B cell (primary cell): ENCODE measurements around the gene TRPC6. TPM values are rescaled to one million over a fixed set of nuclear protein-coding genes. Genes with fewer than 3 reads are reported as not detected.

Source experiments
- ATAC-seq: fragments of 200-7000 bp; cut with Tn5 transposase; one replicate; pipeline ENCODE4 v1.10.0; 2021; ENCODE audit warnings: low read depth, mild to moderate bottlenecking, moderate number of reproducible peaks, moderate library complexity
- CTCF ChIA-PET: fragments of 350-600 bp; sonication (Branson Sonifier 250); formaldehyde crosslinking; loops from one replicate; lab custom pipeline; 2021; ENCODE audit warnings: antibody characterized with exemption, inconsistent platforms; lab: Charles Lee
- POLR2A ChIA-PET: fragments of 350-600 bp; sonication (Branson Sonifier 250); formaldehyde crosslinking; loops from one replicate; lab custom pipeline; 2021; ENCODE audit warnings: antibody characterized with exemption; lab: Charles Lee
- DNase-seq: peaks from one replicate; pipeline ENCODE4 v3.0.0; 2013
- H2AFZ ChIP-seq: 2 replicates; pipeline ENCODE4 v1.6.1; 2012; ENCODE audit warnings: mild to moderate bottlenecking, low read depth, low read length; ENCODE audit not compliant: insufficient read depth, poor library complexity, severe bottlenecking
- H3K27ac ChIP-seq, 2 donors: 1 replicate in 1 of 2; 2 replicates in 1 of 2; pipeline ENCODE4 v1.5.1; 2012 to 2013; ENCODE audit warnings: low read length in 2 of 2, mild to moderate bottlenecking in 2 of 2, moderate library complexity in 1 of 2
- H3K27me3 ChIP-seq, 4 experiments: fragments of 200-600 bp in 1 of 4; sonication (generic) in 1 of 4; replicated peaks in 1 of 4; 1 replicate in 2 of 4; 2 replicates in 2 of 4; pipeline versions ENCODE4 v1.6.1 to v1.7.0; 2013 to 2016; ENCODE audit warnings: low read length in 3 of 4, mild to moderate bottlenecking in 2 of 4, mixed read lengths in 1 of 4, moderate library complexity in 1 of 4; ENCODE audit not compliant: insufficient read depth in 4 of 4, control insufficient read depth in 3 of 4; ENCODE audit errors: control extremely low read depth in 1 of 4
- H3K36me3 ChIP-seq, 2 experiments: replicated peaks in 1 of 2; 1 replicate in 1 of 2; 2 replicates in 1 of 2; pipeline versions ENCODE4 v1.6.1 to v1.7.1; 2013; ENCODE audit warnings: low read length in 1 of 2; ENCODE audit not compliant: insufficient read depth in 2 of 2, control insufficient read depth in 1 of 2; ENCODE audit errors: control extremely low read depth in 1 of 2, extremely low read depth in 1 of 2
- H3K4me1 ChIP-seq, 2 donors: fragments of 200-600 bp in 1 of 2; sonication (generic) in 1 of 2; 1 replicate in 1 of 2; 2 replicates in 1 of 2; pipeline versions ENCODE4 v1.5.1 to v1.6.1; 2013 to 2017; ENCODE audit warnings: low read length in 2 of 2; ENCODE audit not compliant: control insufficient read depth in 2 of 2, insufficient read depth in 2 of 2
- H3K4me2 ChIP-seq: replicated peaks from 2 replicates; pipeline ENCODE3; 2012; ENCODE audit warnings: mild to moderate bottlenecking, low read depth, low read length; ENCODE audit not compliant: poor library complexity, severe bottlenecking
- H3K4me3 ChIP-seq, 5 experiments: fragments of 200-600 bp in 1 of 5; sonication (generic) in 1 of 5; 1 replicate in 3 of 5; 2 replicates in 2 of 5; pipeline versions ENCODE4 v1.5.1 to v1.7.0; 2011 to 2016; ENCODE audit warnings: low read length in 4 of 5, mild to moderate bottlenecking in 4 of 5, low read depth in 2 of 5, control low read depth in 1 of 5, moderate library complexity in 1 of 5; ENCODE audit not compliant: insufficient read depth in 1 of 5; ENCODE audit errors: control extremely low read depth in 1 of 5, extremely low read depth in 1 of 5
- H3K79me2 ChIP-seq: fragments of 200-600 bp; sonication (generic); one replicate; pipeline ENCODE4 v1.6.0; 2016; ENCODE audit warnings: low read length; ENCODE audit not compliant: control insufficient read depth, insufficient read depth
- H3K9ac ChIP-seq: fragments of 200-600 bp; sonication (generic); 2 replicates; pipeline ENCODE4 v1.6.1; 2017; ENCODE audit warnings: mild to moderate bottlenecking, low read length, moderate library complexity
- H3K9me3 ChIP-seq, 3 donors: one replicate each; pipeline versions ENCODE4 v1.6.1 to v1.7.1; 2013; ENCODE audit warnings: low read length in 2 of 3; ENCODE audit not compliant: control insufficient read depth in 2 of 3, insufficient read depth in 1 of 3; ENCODE audit errors: control extremely low read depth in 1 of 3
- H4K20me1 ChIP-seq: 2 replicates; pipeline ENCODE4 v1.6.0; 2012; ENCODE audit warnings: mild to moderate bottlenecking, low read length; ENCODE audit not compliant: insufficient read depth, control insufficient read depth, poor library complexity, severe bottlenecking
- H3K27ac Mint-ChIP-seq: one replicate; pipeline ENCODE4 v1.8.0; 2021; ENCODE audit warnings: mixed read lengths
- H3K27me3 Mint-ChIP-seq: one replicate; pipeline ENCODE4 v1.8.0; 2021; ENCODE audit warnings: mixed read lengths
- H3K4me1 Mint-ChIP-seq: one replicate; pipeline ENCODE4 v1.8.0; 2021; ENCODE audit warnings: mixed read lengths
- H3K4me3 Mint-ChIP-seq: one replicate; pipeline ENCODE4 v1.8.0; 2021; ENCODE audit warnings: mixed read lengths
- H3K9me3 Mint-ChIP-seq: one replicate; pipeline ENCODE4 v1.8.0; 2022; ENCODE audit warnings: mixed read lengths; ENCODE audit not compliant: insufficient read depth
- EZH2 ChIP-seq: IDR thresholded peaks from 2 replicates; pipeline ENCODE4 v1.6.1; 2012; ENCODE audit warnings: borderline replicate concordance, low read depth, mild to moderate bottlenecking, moderate library complexity, low read length; ENCODE audit not compliant: insufficient read depth, poor library complexity, severe bottlenecking
- WGBS: methylation state at CpG from one replicate; pipeline ENCODE4 v1.1.5; 2013; ENCODE audit warnings: missing lambda C conversion rate; ENCODE audit not compliant: insufficient coverage; 5-methylcytosine and 5-hydroxymethylcytosine counted together
- intact Hi-C: fragments of 100-400 bp; cut with micrococcal nuclease; formaldehyde crosslinking; loops from one replicate; pipeline ENCODE4 v1.10.0; 2022
- polyA plus RNA-seq: library from polyadenylated mRNA; depleted of rRNA; stranded (reverse); fragments of >200 nt; gene quantifications from 2 replicates; pipeline ENCODE4 v1.2.3, GENCODE V29; 2012
- total RNA-seq, 2 donors: library from RNA; stranded (reverse); fragments of 120-200 nt in 1 of 2; gene quantifications; 1 replicate in 1 of 2; 2 replicates in 1 of 2; pipeline versions ENCODE4 v1.2.3 to v1.2.4, GENCODE V29; 2013 to 2022
- TF ChIP-seq, protein P1 (sequence below): fragments of 200-600 bp; IDR thresholded peaks from one replicate; pipeline ENCODE4 v1.8.0; 2022; ENCODE audit warnings: antibody characterized with exemption, mild to moderate bottlenecking

Gene TRPC6
- total and polyA plus RNA-seq, 2 donors (not counting 1 experiment from before 2014, with no cell fraction given) = 0.01 TPM; not detected in 1

DNA sequence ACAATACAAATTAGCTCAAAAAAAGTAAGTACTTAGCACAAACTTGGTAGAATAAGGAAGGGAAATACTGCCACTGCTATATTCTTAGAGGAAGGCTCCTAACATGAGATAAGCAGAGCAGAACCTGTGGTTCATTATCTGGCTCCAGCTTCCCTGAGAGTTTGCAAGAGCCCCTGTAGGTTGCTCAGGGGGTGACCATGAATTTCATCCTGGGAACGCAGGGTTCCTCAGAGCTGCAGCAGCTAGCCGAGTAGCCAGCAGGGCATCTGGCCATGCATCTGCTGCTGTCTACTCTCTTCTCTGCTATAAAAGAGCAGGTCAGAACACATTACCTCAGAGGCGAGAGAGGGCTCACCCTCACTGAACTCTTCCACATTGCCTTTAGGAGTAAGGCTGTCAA, 67.3 kb downstream of the TRPC6 start:
- no peaks in the 10 kb centered on the region for H4K20me1 ChIP-seq
- POLR2A ChIA-PET = no interaction called here
- Mint-ChIP-seq H3K4me1 (no peaks in the 10 kb centered on the region), H3K27ac (no peak overlapping the region), H3K4me3 (no peak overlapping the region), H3K27me3 (peaks cover 10% of the 10 kb centered on the region), H3K9me3 (peaks cover 9% of the 10 kb centered on the region)
- DNase-seq = no peak
- no peaks in the 10 kb centered on the region for H3K79me2 ChIP-seq
- no peak overlapping the region for H2AFZ ChIP-seq
- WGBS = 28% methylated on average over 3 of the region's 3 CpGs
- peaks cover 0 to 3% (median 0%) of the 10 kb centered on the region in 4 experiments for H3K27me3 ChIP-seq
- H3K9me3 ChIP-seq = peaks cover 0 to 7% (median 4%) of the 10 kb centered on the region in 3 donors
- H3K27ac ChIP-seq = no peak overlapping the region
- no peak overlapping the region for H3K4me3 ChIP-seq
- TF ChIP-seq EZH2 = no peak
- TF ChIP-seq, protein P1, sequence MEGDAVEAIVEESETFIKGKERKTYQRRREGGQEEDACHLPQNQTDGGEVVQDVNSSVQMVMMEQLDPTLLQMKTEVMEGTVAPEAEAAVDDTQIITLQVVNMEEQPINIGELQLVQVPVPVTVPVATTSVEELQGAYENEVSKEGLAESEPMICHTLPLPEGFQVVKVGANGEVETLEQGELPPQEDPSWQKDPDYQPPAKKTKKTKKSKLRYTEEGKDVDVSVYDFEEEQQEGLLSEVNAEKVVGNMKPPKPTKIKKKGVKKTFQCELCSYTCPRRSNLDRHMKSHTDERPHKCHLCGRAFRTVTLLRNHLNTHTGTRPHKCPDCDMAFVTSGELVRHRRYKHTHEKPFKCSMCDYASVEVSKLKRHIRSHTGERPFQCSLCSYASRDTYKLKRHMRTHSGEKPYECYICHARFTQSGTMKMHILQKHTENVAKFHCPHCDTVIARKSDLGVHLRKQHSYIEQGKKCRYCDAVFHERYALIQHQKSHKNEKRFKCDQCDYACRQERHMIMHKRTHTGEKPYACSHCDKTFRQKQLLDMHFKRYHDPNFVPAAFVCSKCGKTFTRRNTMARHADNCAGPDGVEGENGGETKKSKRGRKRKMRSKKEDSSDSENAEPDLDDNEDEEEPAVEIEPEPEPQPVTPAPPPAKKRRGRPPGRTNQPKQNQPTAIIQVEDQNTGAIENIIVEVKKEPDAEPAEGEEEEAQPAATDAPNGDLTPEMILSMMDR = no peak
- intact Hi-C loops = no loop called here
- CTCF ChIA-PET = interaction anchor here (0.6 to 0.8 kb wide), 2 partner anchors 9 to 906 kb away, joined by 3 read pairs; no protein-coding TSS in a partner anchor
- ATAC-seq = no peak
- H3K36me3 ChIP-seq = no peaks in the 10 kb centered on the region
- H3K9ac ChIP-seq = no peak overlapping the region
- no peaks in the 10 kb centered on the region for H3K4me1 ChIP-seq
- H3K4me2 ChIP-seq = no peak overlapping the region

DNA sequence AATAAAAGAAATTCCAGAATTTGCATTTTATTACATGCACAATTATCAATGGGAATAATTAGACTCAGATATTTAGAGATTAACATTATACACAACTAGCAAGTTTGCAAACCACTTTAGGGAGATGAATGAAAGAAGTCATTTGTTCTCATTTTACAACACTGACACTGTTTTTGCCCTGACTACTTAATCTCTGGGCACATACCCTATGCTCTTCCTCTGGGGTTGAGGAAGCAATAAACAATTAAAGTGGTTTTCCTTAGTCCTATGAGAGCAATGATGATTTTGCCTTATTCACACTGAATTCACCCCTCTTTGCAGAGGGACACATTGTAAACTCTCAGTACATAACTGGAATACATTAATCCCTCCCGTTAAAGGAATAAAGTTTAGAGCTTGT, 72.7 kb downstream of the TRPC6 start:
- no peaks in the 10 kb centered on the region for H3K9me3 ChIP-seq
- H3K9ac ChIP-seq = no peak overlapping the region
- no peak overlapping the region for H2AFZ ChIP-seq
- no peaks in the 10 kb centered on the region for H3K36me3 ChIP-seq
- ChIA-PET CTCF (no interaction called here), POLR2A (no interaction called here)
- peaks cover 0 to 3% (median 0%) of the 10 kb centered on the region in 4 experiments for H3K27me3 ChIP-seq
- H3K4me3 Mint-ChIP-seq = no peak overlapping the region
- H3K4me2 ChIP-seq = no peak overlapping the region
- TF ChIP-seq EZH2 = no peak
- TF ChIP-seq, protein P1 = no peak
- H3K27me3 Mint-ChIP-seq = peaks cover 10% of the 10 kb centered on the region
- no CpG with 5 or more reads among the region's 1 CpG for WGBS
- H3K27ac Mint-ChIP-seq = no peak overlapping the region
- peaks cover 7% of the 10 kb centered on the region for H3K4me1 Mint-ChIP-seq
- H3K79me2 ChIP-seq = no peaks in the 10 kb centered on the region
- intact Hi-C loops = no loop called here
- H3K4me1 ChIP-seq = peaks cover 0 to 6% of the 10 kb centered on the region in 2 donors
- H4K20me1 ChIP-seq = no peaks in the 10 kb centered on the region
- no peaks in the 10 kb centered on the region for H3K9me3 Mint-ChIP-seq
- no peak for DNase-seq
- ATAC-seq = no peak
- no peak overlapping the region for H3K4me3 ChIP-seq
- no peak overlapping the region for H3K27ac ChIP-seq
